Effector memory CD8-positive, alpha-beta T cell (primary cell): ENCODE measurements around the gene DENND1A.

ENCODE experiments used
- ATAC-seq: fragments of 150-1000 bp; cut with Tn5 transposase; replicated peaks from 2 replicates; pipeline ENCODE4 v1.10.0; 2021; ENCODE audit warnings: mild to moderate bottlenecking, moderate library complexity
- DNase-seq, 3 experiments: peaks; one replicate each; pipeline ENCODE4 v3.0.0; 2021
- H3K27ac Mint-ChIP-seq, 2 donors: one replicate each; pipeline ENCODE4 v1.8.0; 2022; ENCODE audit warnings: mild to moderate bottlenecking in 2 of 2, mixed read lengths in 2 of 2, moderate library complexity in 2 of 2
- H3K27me3 Mint-ChIP-seq, 2 donors: one replicate each; pipeline ENCODE4 v1.8.0; 2022; ENCODE audit warnings: mixed read lengths in 2 of 2
- H3K36me3 Mint-ChIP-seq: one replicate; pipeline ENCODE4 v1.8.0; 2022; ENCODE audit warnings: mild to moderate bottlenecking, moderate library complexity, mixed read lengths; ENCODE audit not compliant: insufficient read depth
- H3K4me1 Mint-ChIP-seq, 2 donors: one replicate each; pipeline ENCODE4 v1.8.0; 2022; ENCODE audit warnings: low read depth in 2 of 2, mixed read lengths in 2 of 2
- H3K4me3 Mint-ChIP-seq, 2 donors: one replicate each; pipeline ENCODE4 v1.8.0; 2022; ENCODE audit warnings: mild to moderate bottlenecking in 2 of 2, mixed read lengths in 2 of 2, moderate library complexity in 2 of 2
- H3K9me3 Mint-ChIP-seq, 2 donors: one replicate each; pipeline ENCODE4 v1.8.0; 2022; ENCODE audit warnings: mixed read lengths in 2 of 2

Gene DENND1A

DNA sequence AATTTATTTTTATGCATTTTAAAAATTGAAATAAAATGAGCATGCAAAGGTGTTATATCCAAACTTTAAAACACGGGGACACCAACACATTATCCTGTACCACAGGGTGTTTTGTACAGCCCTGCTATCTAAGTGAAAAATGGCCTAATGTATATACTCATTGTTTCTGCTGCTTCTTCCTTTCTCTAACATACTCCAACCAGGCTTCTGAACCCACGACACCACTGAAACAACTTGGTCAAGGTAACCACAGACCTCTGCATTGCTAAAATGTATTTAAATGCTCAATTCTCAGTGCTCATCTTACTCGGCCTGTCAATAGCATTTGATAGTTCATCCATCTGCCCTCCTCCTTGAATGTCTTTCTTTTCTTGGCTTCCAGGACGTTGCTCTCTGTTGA, 48.3 kb downstream of the DENND1A start:
- no peaks in the 10 kb centered on the region for H3K9me3 Mint-ChIP-seq
- H3K36me3 Mint-ChIP-seq: no peaks in the 10 kb centered on the region
- peaks cover 14% of the 10 kb centered on the region in 2 donors for H3K4me1 Mint-ChIP-seq
- DNase-seq (no peak), ATAC-seq (no peak)
- H3K4me3 Mint-ChIP-seq: no peak overlapping the region
- no peaks in the 10 kb centered on the region for H3K27me3 Mint-ChIP-seq
- no peak overlapping the region for H3K27ac Mint-ChIP-seq

DNA sequence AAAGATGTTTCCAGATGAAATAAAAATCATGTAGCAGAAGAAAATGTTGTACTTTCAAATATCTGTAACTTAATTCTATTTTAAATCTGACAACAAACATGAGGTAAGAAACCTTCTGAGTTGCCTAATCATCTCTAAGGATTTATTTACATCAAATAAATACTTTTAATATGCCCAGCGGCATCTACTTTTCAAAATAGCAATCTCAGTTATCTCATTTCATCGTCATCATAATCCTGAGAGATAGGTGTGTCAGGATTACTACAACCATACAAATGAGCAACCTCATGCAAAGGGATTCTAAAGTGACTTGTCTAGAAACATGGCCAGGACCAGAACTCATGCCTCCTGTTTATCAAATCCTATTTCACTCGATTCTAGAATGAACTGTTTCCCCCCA, 49.5 kb downstream of the DENND1A start:
- peaks cover 14% of the 10 kb centered on the region in 2 donors for H3K4me1 Mint-ChIP-seq
- H3K9me3 Mint-ChIP-seq: no peaks in the 10 kb centered on the region
- no peak overlapping the region for H3K4me3 Mint-ChIP-seq
- no peak overlapping the region for H3K27ac Mint-ChIP-seq
- no peaks in the 10 kb centered on the region for H3K36me3 Mint-ChIP-seq
- H3K27me3 Mint-ChIP-seq: no peaks in the 10 kb centered on the region
- ATAC-seq (no peak), DNase-seq (no peak)

DNA sequence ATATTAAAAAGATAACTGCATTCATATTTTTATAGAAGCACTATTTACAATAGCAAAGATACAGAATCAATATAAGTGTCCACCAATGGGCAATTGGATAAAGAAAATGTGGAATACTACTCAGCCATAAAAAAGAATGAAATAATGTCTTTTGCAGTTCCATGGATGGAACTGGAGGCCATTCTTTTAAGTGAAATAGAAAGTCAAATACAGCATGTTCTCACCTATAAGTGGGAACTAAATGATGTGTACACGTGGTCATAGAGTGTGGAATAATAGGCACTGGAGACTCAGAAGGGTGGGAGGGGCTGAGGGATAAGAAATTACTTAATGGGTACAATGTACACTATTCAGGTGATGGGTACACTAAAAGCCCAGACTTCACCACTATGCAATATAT, 53.2 kb downstream of the DENND1A start:
- ATAC-seq (no peak), DNase-seq (no peak)
- Mint-ChIP-seq H3K27ac (no peak overlapping the region), H3K27me3 (no peaks in the 10 kb centered on the region), H3K4me1 (peaks cover 0 to 4% of the 10 kb centered on the region in 2 donors), H3K9me3 (no peaks in the 10 kb centered on the region), H3K36me3 (no peaks in the 10 kb centered on the region), H3K4me3 (no peak overlapping the region)

DNA sequence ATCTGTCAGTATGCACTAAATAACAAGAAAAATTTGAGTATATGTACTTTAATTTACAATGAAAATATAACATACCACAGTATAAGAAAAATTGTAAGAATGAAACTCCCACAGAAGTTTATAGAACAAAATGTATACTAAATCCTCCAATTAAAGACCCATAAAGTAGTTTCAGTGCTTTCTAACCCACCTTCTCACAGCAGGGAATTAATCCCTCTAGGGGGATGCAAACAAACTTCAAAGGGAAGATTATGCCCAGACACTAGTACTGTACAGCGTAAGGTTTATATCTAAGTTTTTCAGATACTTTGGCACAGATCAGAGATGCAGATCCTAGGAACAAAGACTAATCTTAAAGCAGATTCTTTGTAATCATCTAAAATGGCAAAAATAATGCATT, 57.2 kb downstream of the DENND1A start:
- Mint-ChIP-seq H3K27ac (no peak overlapping the region), H3K27me3 (no peaks in the 10 kb centered on the region)
- ATAC-seq: no peak

DNA sequence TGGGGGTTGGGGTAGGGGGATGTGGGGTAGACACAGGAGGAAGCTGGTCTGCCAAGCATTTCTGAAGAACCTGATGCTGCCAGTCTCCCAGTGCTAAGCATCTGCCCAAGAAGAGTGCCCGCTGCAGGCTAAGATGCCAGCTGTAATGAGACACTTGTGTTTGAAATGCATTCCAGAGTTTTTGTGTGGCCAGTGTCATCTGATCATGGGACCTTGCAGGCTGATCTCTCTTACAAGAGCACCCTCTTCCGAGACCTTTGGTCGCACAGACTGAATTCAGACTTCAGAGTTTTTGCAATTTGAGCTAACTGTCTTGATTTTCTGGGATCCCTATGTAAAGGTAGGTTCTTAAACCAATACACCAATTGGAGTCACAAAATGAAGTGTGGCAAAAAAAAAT, 58.1 kb downstream of the DENND1A start:
- Mint-ChIP-seq H3K4me3 (no peak overlapping the region), H3K27ac (peak overlapping the region in 1 of 2 donors; percentile 31), H3K9me3 (no peaks in the 10 kb centered on the region), H3K36me3 (no peaks in the 10 kb centered on the region), H3K4me1 (peaks cover 10 to 23% of the 10 kb centered on the region in 2 donors), H3K27me3 (no peaks in the 10 kb centered on the region)
- no peak for ATAC-seq
- no peak for DNase-seq

More for the DNA sequence above, 57.2 kb downstream of the DENND1A start:
- no peak for DNase-seq
- Mint-ChIP-seq H3K4me3 (no peak overlapping the region), H3K4me1 (peaks cover 2 to 14% of the 10 kb centered on the region in 2 donors), H3K36me3 (no peaks in the 10 kb centered on the region), H3K9me3 (no peaks in the 10 kb centered on the region)

DNA sequence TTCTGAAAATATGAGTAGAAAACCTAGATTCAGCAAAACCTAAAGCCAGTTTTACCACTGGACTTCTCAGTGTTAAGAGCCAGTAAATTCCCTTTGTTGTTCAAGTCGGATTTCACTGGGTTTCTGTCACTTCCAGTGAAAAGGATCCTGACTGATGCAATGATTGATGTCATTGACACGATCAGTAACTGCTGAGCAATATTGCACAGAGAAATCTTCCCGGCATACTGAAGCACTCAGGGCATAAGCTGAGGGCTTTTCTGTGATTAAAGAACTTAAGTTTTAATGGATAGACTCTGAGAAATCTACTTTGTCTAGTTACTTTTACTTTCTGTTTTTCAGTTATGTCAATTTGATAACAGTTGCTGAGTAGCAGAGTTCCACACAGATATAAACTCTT, 61.9 kb downstream of the DENND1A start:
- H3K9me3 Mint-ChIP-seq: no peaks in the 10 kb centered on the region
- H3K27me3 Mint-ChIP-seq: no peaks in the 10 kb centered on the region
- ATAC-seq (no peak), DNase-seq (no peak)
- peaks cover 10 to 27% of the 10 kb centered on the region in 2 donors for H3K4me1 Mint-ChIP-seq
- H3K27ac Mint-ChIP-seq: peak overlapping the region; percentile 80 to 84
- no peaks in the 10 kb centered on the region for H3K36me3 Mint-ChIP-seq
- peak overlapping the region; percentile 45 to 59 for H3K4me3 Mint-ChIP-seq

DNA sequence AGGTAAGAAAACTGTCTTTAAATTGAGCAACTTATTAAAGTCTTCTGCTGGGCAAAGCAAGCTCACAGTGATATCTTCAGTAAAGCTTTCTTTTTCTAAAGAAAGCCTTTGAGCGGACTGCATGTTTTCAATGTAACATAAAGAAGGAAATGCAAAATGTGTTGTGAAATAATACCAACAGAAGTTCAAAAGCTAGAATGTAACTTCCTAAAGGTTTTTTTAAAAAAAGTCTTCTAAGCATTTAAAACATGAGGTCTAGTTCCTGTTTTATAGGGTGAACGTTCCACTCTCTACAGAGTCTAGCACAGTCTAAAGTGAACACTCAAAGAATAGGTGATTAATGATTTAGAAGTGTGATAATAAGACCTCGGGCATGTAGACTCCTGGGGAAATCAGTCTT, 62.9 kb downstream of the DENND1A start:
- DNase-seq: no peak
- peak overlapping the region; percentile 45 to 59 for H3K4me3 Mint-ChIP-seq
- peak; percentile 29 for ATAC-seq

DNA sequence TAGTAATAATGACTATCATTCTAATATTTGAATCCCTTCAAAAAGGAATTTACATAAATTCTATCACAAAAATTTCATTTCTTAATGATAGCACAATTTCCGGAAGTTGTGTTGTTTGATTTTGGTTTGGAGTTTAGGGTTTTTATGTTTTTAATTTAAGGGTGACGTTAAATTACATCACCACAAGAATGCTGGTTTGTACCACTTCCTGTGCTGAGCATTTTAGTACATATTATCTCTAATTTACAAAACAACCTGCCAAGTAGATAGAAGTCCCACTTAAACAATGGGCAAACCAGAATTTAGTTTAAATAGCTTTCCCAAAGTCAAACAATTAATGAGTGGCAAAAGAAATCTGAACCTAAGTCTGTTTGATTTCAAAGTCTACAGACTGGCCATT, 63.4 kb downstream of the DENND1A start:
- H3K36me3 Mint-ChIP-seq: no peaks in the 10 kb centered on the region
- H3K4me1 Mint-ChIP-seq: peaks cover 10 to 25% of the 10 kb centered on the region in 2 donors
- H3K27ac Mint-ChIP-seq: peak overlapping the region; percentile 80 to 84
- H3K4me3 Mint-ChIP-seq: no peak overlapping the region
- ATAC-seq (peak; percentile 62), DNase-seq (no peak)
- H3K27me3 Mint-ChIP-seq: no peaks in the 10 kb centered on the region
- no peaks in the 10 kb centered on the region for H3K9me3 Mint-ChIP-seq

More for the DNA sequence above, 62.9 kb downstream of the DENND1A start:
- Mint-ChIP-seq H3K4me1 (peaks cover 10 to 25% of the 10 kb centered on the region in 2 donors), H3K27me3 (no peaks in the 10 kb centered on the region), H3K36me3 (no peaks in the 10 kb centered on the region), H3K9me3 (no peaks in the 10 kb centered on the region), H3K27ac (peak overlapping the region; percentile 80 to 84)

DNA sequence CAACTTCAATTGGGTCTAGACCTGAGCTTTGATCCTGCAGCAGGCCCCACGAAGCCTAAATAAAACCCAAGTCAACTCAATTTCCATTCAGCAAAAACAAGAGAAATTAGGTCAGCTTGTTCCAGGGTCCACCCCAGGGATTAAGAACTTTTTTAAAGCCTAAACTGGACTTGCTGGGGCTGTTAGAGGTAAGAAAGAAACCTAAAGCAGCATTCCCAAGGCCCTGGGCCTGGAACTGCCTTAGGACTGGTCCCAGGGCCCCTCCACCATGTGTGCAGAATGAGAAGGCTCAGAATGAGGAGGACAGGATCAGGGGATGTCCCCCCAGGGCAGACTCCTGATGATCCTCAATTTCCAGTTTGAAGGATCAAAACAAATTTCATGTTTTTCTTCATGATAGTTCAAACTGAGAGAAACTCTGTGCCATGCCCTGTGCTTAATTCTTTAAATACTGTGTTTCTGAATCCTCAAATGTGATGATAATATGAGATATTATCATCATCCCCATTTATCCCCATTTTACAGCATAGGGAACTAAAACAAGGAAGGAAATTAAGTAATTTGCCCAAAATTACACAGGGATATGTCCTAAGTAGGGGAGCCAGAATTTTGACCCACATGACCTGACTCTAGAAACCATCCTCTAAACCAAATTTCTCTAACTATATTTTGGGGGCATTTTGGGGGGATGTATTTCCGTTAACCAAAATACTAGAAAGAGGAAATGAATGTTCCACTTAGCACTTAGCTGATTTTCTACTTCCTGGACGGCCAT, 64.5 kb downstream of the DENND1A start:
- Mint-ChIP-seq H3K27ac (no peak overlapping the region), H3K9me3 (no peaks in the 10 kb centered on the region), H3K36me3 (no peaks in the 10 kb centered on the region), H3K4me1 (peaks cover 10 to 25% of the 10 kb centered on the region in 2 donors), H3K27me3 (no peaks in the 10 kb centered on the region), H3K4me3 (no peak overlapping the region)
- ATAC-seq (no peak), DNase-seq (no peak)

DNA sequence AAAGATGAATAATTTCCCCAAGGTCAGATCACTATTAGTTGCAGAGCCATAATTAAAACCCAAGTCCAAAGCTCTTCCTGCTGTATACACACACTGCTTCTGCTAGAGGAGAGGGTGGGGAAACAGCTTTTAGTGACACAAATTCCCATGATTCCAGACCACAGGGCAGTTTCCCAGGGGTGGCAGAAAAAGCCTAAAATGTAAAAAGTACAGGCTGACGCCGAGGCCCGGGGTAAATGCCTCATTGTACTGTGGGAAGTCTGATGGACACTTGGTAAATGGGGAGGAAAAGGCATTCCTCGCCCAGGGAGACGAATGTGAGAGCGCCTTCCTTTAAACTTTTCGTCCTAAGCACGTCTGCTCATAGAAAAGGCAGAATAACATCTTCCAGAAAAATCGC, 65.7 kb downstream of the DENND1A start:
- no peaks in the 10 kb centered on the region for H3K9me3 Mint-ChIP-seq
- H3K4me1 Mint-ChIP-seq: peaks cover 10 to 25% of the 10 kb centered on the region in 2 donors
- H3K27me3 Mint-ChIP-seq: no peaks in the 10 kb centered on the region
- DNase-seq: no peak
- no peaks in the 10 kb centered on the region for H3K36me3 Mint-ChIP-seq
- H3K4me3 Mint-ChIP-seq: no peak overlapping the region
- no peak for ATAC-seq
- no peak overlapping the region for H3K27ac Mint-ChIP-seq

DNA sequence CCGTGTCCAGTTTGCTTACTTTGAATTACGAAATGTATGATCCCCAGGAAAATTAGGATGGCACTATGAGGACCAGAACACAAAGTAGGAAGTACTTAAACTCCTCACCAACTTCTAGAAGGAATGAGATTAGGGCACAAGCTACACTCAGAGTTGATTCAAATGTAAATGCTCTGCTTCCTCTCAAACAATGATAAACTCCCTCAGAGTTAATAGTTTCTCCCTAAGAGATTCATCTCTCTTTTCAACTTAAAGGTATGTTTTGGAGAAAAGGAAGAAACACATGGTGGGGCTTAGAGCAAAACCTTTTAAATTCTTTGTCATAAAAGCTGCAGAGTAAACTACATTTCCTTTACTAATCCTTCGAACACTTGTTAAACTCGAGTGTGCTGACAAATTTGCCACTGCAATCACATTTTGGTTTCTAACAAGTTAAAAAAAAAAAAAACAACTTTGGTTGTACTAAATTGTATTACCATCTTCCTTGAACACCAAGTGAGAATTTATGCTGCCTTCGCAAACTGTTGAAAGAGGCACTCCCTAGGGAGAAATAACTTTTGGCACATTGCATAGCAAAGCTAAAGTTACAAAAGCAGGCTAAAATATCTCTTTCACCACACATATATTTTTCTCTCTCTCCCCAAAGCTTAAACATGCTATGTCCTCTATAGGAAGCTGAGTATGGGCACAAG, 66.6 kb downstream of the DENND1A start:
- peaks cover 10 to 19% of the 10 kb centered on the region in 2 donors for H3K4me1 Mint-ChIP-seq
- DNase-seq: no peak
- H3K9me3 Mint-ChIP-seq: no peaks in the 10 kb centered on the region
- H3K4me3 Mint-ChIP-seq: no peak overlapping the region
- H3K36me3 Mint-ChIP-seq: no peaks in the 10 kb centered on the region
- H3K27ac Mint-ChIP-seq: no peak overlapping the region
- ATAC-seq: no peak
- H3K27me3 Mint-ChIP-seq: no peaks in the 10 kb centered on the region

DNA sequence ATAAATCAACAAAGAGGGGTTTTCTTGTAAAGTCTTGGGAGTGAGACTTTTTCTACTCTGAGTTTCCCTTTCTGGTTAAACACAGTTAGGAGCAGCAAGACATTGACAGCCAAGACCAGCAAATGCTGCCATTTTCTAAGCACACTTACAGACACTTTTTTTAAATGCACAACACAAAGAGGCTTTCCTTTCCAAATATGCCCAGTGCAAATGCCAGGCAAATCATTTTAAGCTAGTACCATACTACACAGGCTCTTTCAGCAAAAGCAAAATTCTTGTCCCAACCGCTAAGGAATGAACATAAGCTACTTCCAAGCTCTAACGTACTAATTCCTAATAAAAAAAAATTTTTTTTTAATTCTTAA, 68.2 kb downstream of the DENND1A start:
- DNase-seq (no peak), ATAC-seq (no peak)
- Mint-ChIP-seq H3K36me3 (no peaks in the 10 kb centered on the region), H3K9me3 (no peaks in the 10 kb centered on the region), H3K27ac (no peak overlapping the region), H3K27me3 (no peaks in the 10 kb centered on the region), H3K4me1 (peaks cover 2 to 4% of the 10 kb centered on the region in 2 donors), H3K4me3 (no peak overlapping the region)

DNA sequence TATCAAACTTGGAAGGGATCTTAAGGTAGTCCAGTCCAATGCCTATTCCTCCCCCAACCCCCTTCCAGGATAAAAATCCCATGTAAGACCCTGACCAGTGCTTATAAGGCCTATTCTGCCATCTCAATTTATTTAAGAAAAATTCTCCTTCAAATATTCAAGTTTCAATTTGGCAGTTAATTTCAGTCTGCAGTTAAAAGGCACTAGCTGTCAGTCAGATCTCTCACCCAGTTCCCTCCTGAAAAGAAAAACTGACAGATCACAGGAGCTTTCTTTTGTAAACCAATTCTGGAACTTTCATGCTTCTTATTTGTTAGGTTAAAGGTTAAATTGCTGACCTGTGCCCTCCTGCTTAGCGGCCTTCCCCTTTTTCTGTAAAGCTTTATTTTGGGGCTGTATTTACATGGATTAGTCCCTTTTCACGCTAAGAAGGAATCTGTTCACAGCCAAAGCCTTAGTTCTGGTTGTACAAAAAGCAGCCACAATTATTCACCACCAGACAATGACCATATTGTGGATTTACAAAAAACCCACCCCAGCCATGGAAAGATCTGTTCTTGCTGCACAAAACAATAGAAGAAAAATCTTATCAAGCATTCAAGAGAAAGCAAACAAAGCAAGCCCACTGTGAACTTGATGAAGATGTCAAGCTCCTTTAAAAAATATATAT, 68.7 kb downstream of the DENND1A start:
- no peak overlapping the region for H3K4me3 Mint-ChIP-seq
- no peak overlapping the region for H3K27ac Mint-ChIP-seq
- no peaks in the 10 kb centered on the region for H3K9me3 Mint-ChIP-seq
- peaks cover 2 to 4% of the 10 kb centered on the region in 2 donors for H3K4me1 Mint-ChIP-seq
- DNase-seq (no peak), ATAC-seq (no peak)
- H3K36me3 Mint-ChIP-seq: peaks cover 2% of the 10 kb centered on the region
- no peaks in the 10 kb centered on the region for H3K27me3 Mint-ChIP-seq

DNA sequence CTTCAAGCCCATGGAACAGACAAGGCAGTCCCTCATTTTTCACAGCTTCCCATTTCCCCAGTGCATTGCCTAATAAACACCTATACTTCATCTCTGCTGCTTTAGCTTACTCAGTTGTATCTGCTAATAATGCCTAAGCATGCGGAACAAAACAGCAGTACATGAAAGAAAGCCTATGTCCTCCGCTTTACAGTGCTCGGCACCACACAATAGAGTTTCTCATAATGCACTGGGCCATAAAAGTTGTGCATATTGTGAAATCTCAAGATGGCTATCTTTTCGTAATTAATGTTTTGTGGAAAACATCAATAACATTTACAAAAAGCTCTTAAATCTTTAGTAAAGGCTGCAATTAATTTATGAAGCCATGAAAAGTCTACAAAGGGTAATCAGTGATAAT, 69.3 kb downstream of the DENND1A start:
- ATAC-seq (no peak), DNase-seq (no peak)
- Mint-ChIP-seq H3K4me1 (peaks cover 0 to 2% of the 10 kb centered on the region in 2 donors), H3K36me3 (peaks cover 4% of the 10 kb centered on the region), H3K4me3 (no peak overlapping the region), H3K9me3 (no peaks in the 10 kb centered on the region), H3K27ac (no peak overlapping the region), H3K27me3 (no peaks in the 10 kb centered on the region)
